Breast epithelium (tissue), 4 donors: ENCODE data around the gene MTMR12. TPM values are rescaled to one million over a fixed set of nuclear protein-coding genes. Genes with fewer than 3 reads are reported as not detected.

Source experiments
- DNase-seq, 2 donors: peaks; one replicate each; pipeline ENCODE4 v3.0.0-alpha.2; 2019; ENCODE audit warnings: low spot score in 2 of 2
- H3K27ac ChIP-seq, 2 donors: fragments of 200-600 bp; sonication (generic) in 1 of 2; one replicate each; pipeline ENCODE4 v1.5.1; 2016 to 2019; ENCODE audit warnings: mild to moderate bottlenecking in 1 of 2
- H3K27me3 ChIP-seq, 2 donors: fragments of 200-600 bp; sonication (generic) in 1 of 2; one replicate each; pipeline versions ENCODE4 v1.5.1 to v1.6.0; 2017 to 2019; ENCODE audit warnings: control low read depth in 1 of 2, mild to moderate bottlenecking in 1 of 2
- H3K36me3 ChIP-seq: fragments of 200-600 bp; one replicate; pipeline ENCODE4 v1.5.1; 2019
- H3K4me1 ChIP-seq, 2 donors: fragments of 200-600 bp; sonication (generic); one replicate each; pipeline ENCODE4 v1.5.1; 2016 to 2019; ENCODE audit warnings: control low read depth in 1 of 2
- H3K4me3 ChIP-seq, 3 donors: fragments of 200-600 bp; sonication (generic); 1 replicate in 2 of 3; 2 replicates in 1 of 3; pipeline ENCODE4 v1.5.1; 2016 to 2019; ENCODE audit warnings: mild to moderate bottlenecking in 3 of 3, moderate library complexity in 2 of 3
- H3K9me3 ChIP-seq, 2 donors: fragments of 200-600 bp; sonication (generic) in 1 of 2; one replicate each; pipeline ENCODE4 v1.5.1; 2016 to 2019; ENCODE audit warnings: control low read depth in 1 of 2
- POLR2A ChIP-seq: fragments of 450-650 bp; IDR thresholded peaks from one replicate; pipeline ENCODE4 v1.6.1; 2016; ENCODE audit warnings: antibody characterized with exemption, mild to moderate bottlenecking, moderate library complexity
- POLR2AphosphoS5 ChIP-seq, 3 donors: sonication (generic); formaldehyde crosslinking; IDR thresholded peaks; one replicate each; pipeline ENCODE4 v1.6.1; 2017; ENCODE audit warnings: antibody characterized with exemption in 3 of 3
- intact Hi-C: fragments of 100-400 bp; cut with DNase I; formaldehyde crosslinking; loops from one replicate; pipeline ENCODE4 v1.15.1; 2023; ENCODE audit warnings: low total_unique reads
- total RNA-seq, 3 donors: library from RNA; depleted of rRNA; stranded (reverse); fragments of >200 nt; gene quantifications; one replicate each; pipeline ENCODE4 v1.1.0, GENCODE V29; 2016
- TF ChIP-seq, protein P1 (sequence below), 3 donors: fragments of 450-650 bp; IDR thresholded peaks; one replicate each; pipeline ENCODE4 v1.5.1; 2016 to 2017; ENCODE audit warnings: antibody characterized with exemption in 3 of 3, mild to moderate bottlenecking in 3 of 3, moderate library complexity in 3 of 3

MTMR12 gene
- total RNA-seq, 3 donors from 2014 or later, result 40.0 to 61.3 (median 43.0) TPM

DNA sequence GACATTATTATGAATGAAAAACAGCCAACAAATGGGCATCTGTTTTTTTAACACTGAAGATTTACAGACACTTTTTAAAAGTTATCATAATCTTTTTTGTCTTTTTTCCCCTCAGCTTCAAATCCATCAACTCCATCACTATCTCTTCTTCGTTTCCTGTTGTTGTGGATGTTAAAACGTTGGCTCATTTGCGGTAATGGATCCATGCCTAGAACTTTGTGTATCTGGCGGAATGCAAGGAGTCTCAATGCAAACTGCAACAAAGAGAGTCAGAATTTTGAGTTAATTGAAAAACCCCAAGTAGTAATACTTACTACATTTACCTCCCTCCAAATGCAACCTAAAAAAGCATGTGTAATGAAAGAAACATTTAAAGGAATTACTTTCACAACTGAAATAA, 42.9 kb upstream of the MTMR12 start:
- TF ChIP-seq, protein P1, sequence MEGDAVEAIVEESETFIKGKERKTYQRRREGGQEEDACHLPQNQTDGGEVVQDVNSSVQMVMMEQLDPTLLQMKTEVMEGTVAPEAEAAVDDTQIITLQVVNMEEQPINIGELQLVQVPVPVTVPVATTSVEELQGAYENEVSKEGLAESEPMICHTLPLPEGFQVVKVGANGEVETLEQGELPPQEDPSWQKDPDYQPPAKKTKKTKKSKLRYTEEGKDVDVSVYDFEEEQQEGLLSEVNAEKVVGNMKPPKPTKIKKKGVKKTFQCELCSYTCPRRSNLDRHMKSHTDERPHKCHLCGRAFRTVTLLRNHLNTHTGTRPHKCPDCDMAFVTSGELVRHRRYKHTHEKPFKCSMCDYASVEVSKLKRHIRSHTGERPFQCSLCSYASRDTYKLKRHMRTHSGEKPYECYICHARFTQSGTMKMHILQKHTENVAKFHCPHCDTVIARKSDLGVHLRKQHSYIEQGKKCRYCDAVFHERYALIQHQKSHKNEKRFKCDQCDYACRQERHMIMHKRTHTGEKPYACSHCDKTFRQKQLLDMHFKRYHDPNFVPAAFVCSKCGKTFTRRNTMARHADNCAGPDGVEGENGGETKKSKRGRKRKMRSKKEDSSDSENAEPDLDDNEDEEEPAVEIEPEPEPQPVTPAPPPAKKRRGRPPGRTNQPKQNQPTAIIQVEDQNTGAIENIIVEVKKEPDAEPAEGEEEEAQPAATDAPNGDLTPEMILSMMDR (IDR thresholded peaks at IDR 0.05), result no peak
- TF ChIP-seq POLR2AphosphoS5 (IDR thresholded peaks at IDR 0.05) (no peak), POLR2A (no peak)
- H3K9me3 ChIP-seq, result no peaks in the 10 kb centered on the region
- H3K27ac ChIP-seq, result no peak overlapping the region
- no peak for DNase-seq
- no peaks in the 10 kb centered on the region for H3K27me3 ChIP-seq
- no peak overlapping the region for H3K4me3 ChIP-seq
- intact Hi-C loops, result no loop called here
- no peaks in the 10 kb centered on the region for H3K4me1 ChIP-seq
- no peaks in the 10 kb centered on the region for H3K36me3 ChIP-seq

DNA sequence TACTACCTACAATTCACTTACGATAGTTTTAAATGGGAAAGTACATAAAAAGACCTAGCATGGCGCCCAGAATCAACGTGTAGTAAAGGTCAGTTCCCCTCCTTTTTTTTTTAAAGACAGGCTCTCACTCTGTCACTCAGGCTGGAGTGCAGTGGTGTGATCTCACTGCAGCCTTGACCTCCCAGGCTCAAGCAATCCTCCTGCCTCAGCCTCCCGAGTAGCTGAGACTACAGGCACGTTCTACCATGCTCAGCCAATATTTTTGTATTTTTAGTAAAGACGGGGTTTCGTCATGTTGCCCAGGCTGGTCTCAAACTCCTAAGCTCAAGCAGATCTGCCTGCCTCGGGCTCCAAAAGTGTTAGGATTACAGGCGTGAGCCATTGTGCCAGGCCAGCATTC, 40.7 kb upstream of the MTMR12 start:
- H3K4me1 ChIP-seq, result no peaks in the 10 kb centered on the region
- no peak overlapping the region for H3K27ac ChIP-seq
- no peak for TF ChIP-seq POLR2AphosphoS5 (IDR thresholded peaks at IDR 0.05)
- TF ChIP-seq POLR2A, result no peak
- TF ChIP-seq, protein P1 (IDR thresholded peaks at IDR 0.05), result no peak
- no peaks in the 10 kb centered on the region for H3K27me3 ChIP-seq
- H3K36me3 ChIP-seq, result no peaks in the 10 kb centered on the region
- no peak overlapping the region for H3K4me3 ChIP-seq
- no peaks in the 10 kb centered on the region for H3K9me3 ChIP-seq
- intact Hi-C loops, result no loop called here
- DNase-seq, result no peak

DNA sequence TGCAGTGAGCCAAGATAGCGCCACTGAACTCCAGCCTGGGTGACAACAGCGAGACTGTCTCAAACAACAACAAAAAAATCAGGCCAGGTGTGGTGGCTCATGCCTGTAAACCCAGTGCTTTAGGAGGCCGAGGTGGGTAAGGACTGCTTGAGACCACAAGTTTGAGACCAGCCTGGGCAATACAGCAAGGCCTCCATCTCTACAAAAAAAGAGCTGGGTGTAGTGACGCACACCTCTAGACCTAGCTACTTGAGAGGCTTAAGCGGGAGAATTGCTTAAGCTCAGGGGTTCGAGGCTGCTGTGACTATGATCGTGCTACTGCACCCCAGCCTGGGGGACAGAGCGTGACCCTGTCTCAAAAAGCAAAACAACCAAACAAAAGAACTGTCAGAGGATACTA, 39.9 kb upstream of the MTMR12 start:
- intact Hi-C loops, result no loop called here
- Histone ChIP-seq H3K27ac (no peak overlapping the region), H3K27me3 (no peaks in the 10 kb centered on the region), H3K4me3 (no peak overlapping the region), H3K4me1 (no peaks in the 10 kb centered on the region), H3K9me3 (no peaks in the 10 kb centered on the region), H3K36me3 (no peaks in the 10 kb centered on the region)
- TF ChIP-seq, protein P1 (IDR thresholded peaks at IDR 0.05), result no peak
- TF ChIP-seq POLR2A, result no peak
- TF ChIP-seq POLR2AphosphoS5 (IDR thresholded peaks at IDR 0.05), result no peak
- no peak for DNase-seq

DNA sequence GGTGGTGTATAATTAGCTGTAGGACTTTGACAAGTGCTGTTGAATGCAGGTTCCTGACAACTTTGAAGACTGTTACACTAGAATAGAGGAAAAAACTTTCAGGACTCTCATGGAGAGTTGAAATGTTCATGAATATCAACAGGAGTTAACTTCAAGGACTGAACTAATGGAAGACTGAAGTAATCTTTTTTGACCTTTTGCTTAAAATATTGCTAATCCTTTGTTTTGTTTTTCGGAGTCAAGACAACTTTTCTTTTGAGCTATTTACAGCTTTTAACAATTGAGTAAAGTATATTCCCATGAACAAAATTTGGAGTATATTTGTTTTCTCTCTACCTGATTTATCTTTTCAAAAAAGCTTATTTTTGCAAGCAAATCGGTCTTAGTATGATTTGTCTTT, 34.1 kb upstream of the MTMR12 start:
- H3K27ac ChIP-seq, result no peak overlapping the region
- H3K4me1 ChIP-seq, result no peaks in the 10 kb centered on the region
- DNase-seq, result no peak
- H3K9me3 ChIP-seq, result no peaks in the 10 kb centered on the region
- H3K27me3 ChIP-seq, result no peaks in the 10 kb centered on the region
- TF ChIP-seq POLR2A (no peak), POLR2AphosphoS5 (IDR thresholded peaks at IDR 0.05) (no peak)
- TF ChIP-seq, protein P1 (IDR thresholded peaks at IDR 0.05), result no peak
- intact Hi-C loops, result no loop called here
- no peak overlapping the region for H3K4me3 ChIP-seq
- no peaks in the 10 kb centered on the region for H3K36me3 ChIP-seq

DNA sequence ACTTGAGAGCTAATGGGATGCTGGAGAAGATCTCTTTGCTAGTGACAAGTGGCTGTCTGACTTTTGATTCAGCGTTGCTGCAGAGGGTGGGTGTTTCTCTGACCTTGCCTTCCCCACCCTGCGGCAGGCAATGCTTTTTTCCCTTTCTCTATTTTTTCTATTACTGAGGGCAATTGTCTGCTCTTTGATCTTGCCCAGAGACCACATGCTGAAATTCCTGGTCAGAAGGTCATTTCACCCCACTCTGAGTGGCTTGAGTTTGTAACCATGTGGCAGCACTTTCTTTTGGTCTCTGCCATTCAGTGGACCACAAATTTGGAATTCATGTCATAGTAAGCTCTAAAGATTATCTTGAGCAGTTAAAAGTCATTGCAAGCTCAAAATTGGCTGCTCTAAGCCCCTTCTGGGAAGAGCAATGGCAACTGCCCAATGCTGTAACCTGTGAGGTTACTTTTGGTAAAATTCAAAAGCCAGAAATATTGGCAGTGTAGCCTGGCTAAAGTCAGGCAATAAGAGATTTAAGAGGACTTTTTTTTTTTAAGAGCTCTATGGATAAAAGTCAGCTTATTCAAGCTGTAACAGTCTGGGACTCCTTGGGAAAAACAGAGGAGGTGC, 30.4 kb upstream of the MTMR12 start:
- TF ChIP-seq, protein P1 (IDR thresholded peaks at IDR 0.05), result no peak
- TF ChIP-seq POLR2AphosphoS5 (IDR thresholded peaks at IDR 0.05) (no peak), POLR2A (no peak)
- no peak overlapping the region for H3K4me3 ChIP-seq
- H3K9me3 ChIP-seq, result peaks cover 0 to 13% of the 10 kb centered on the region in 2 donors
- H3K27ac ChIP-seq, result no peak overlapping the region
- H3K27me3 ChIP-seq, result no peaks in the 10 kb centered on the region
- H3K36me3 ChIP-seq, result no peaks in the 10 kb centered on the region
- intact Hi-C loops, result no loop called here
- H3K4me1 ChIP-seq, result no peaks in the 10 kb centered on the region
- DNase-seq, result no peak
